Measurements from ENCODE around the gene MTCH1. TPM values are rescaled to one million over a fixed set of nuclear protein-coding genes. Genes with fewer than 3 reads are reported as not detected.

The MTCH1 gene
- total RNA-seq, 1 donor from 2014 or later: 180 TPM

DNA sequence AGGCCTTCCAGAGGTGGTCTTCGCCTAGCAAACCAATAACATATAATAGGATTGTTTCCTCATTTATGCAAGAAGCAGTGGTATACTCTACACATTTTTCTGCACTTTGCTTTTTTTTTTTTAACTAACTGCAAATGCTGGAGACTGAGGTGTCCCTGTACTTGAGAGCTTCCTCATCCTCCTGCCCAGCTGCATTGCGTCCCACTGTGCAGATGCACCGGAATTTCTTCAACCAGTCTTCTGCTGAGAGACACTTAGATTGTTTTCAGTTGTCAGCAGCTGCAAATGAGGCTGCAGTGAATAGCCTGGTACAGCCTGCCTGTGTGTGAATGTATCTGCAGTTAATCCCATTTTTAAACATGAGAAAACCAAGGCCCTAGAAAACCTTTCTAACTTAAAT is 31.0 kb upstream of the MTCH1 start:
- Mint-ChIP-seq H3K9me3 (ENCODE audit: unreplicated experiment) (no peaks in the 10 kb centered on the region), H3K36me3 (ENCODE audit: unreplicated experiment) (no peaks in the 10 kb centered on the region), H3K27me3 (ENCODE audit: unreplicated experiment) (no peaks in the 10 kb centered on the region), H3K4me1 (ENCODE audit: unreplicated experiment) (peaks cover 13% of the 10 kb centered on the region), H3K27ac (ENCODE audit: unreplicated experiment) (no peak overlapping the region), H3K4me3 (ENCODE audit: unreplicated experiment) (no peak overlapping the region)
- TF ChIP-seq, protein P1, sequence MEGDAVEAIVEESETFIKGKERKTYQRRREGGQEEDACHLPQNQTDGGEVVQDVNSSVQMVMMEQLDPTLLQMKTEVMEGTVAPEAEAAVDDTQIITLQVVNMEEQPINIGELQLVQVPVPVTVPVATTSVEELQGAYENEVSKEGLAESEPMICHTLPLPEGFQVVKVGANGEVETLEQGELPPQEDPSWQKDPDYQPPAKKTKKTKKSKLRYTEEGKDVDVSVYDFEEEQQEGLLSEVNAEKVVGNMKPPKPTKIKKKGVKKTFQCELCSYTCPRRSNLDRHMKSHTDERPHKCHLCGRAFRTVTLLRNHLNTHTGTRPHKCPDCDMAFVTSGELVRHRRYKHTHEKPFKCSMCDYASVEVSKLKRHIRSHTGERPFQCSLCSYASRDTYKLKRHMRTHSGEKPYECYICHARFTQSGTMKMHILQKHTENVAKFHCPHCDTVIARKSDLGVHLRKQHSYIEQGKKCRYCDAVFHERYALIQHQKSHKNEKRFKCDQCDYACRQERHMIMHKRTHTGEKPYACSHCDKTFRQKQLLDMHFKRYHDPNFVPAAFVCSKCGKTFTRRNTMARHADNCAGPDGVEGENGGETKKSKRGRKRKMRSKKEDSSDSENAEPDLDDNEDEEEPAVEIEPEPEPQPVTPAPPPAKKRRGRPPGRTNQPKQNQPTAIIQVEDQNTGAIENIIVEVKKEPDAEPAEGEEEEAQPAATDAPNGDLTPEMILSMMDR (IDR thresholded peaks at IDR 0.05): no peak
- no peak for DNase-seq (ENCODE audit: extremely low spot score, unreplicated experiment)

- H3K27ac Mint-ChIP-seq (ENCODE audit: unreplicated experiment): no peak overlapping the region
- H3K4me1 Mint-ChIP-seq (ENCODE audit: unreplicated experiment): peaks cover 13% of the 10 kb centered on the region
- no peak overlapping the region for H3K4me3 Mint-ChIP-seq (ENCODE audit: unreplicated experiment)
- TF ChIP-seq, protein P1 (IDR thresholded peaks at IDR 0.05): no peak
- DNase-seq (ENCODE audit: extremely low spot score, unreplicated experiment): no peak
- no peaks in the 10 kb centered on the region for H3K27me3 Mint-ChIP-seq (ENCODE audit: unreplicated experiment)
- no peaks in the 10 kb centered on the region for H3K9me3 Mint-ChIP-seq (ENCODE audit: unreplicated experiment)
- H3K36me3 Mint-ChIP-seq (ENCODE audit: unreplicated experiment): no peaks in the 10 kb centered on the region
Measured at GRCh38 chr6:37015532-37015931, 29.5 kb upstream of the MTCH1 start.

- TF ChIP-seq, protein P1 (IDR thresholded peaks at IDR 0.05): no peak
- peaks cover 13% of the 10 kb centered on the region for H3K4me1 Mint-ChIP-seq (ENCODE audit: unreplicated experiment)
- DNase-seq (ENCODE audit: extremely low spot score, unreplicated experiment): no peak
- no peak overlapping the region for H3K4me3 Mint-ChIP-seq (ENCODE audit: unreplicated experiment)
- H3K27me3 Mint-ChIP-seq (ENCODE audit: unreplicated experiment): no peaks in the 10 kb centered on the region
- no peak overlapping the region for H3K27ac Mint-ChIP-seq (ENCODE audit: unreplicated experiment)
- no peaks in the 10 kb centered on the region for H3K36me3 Mint-ChIP-seq (ENCODE audit: unreplicated experiment)
- no peaks in the 10 kb centered on the region for H3K9me3 Mint-ChIP-seq (ENCODE audit: unreplicated experiment)
Measured at GRCh38 chr6:37014667-37015066, 28.7 kb upstream of the MTCH1 start.

- no peaks in the 10 kb centered on the region for H3K9me3 Mint-ChIP-seq (ENCODE audit: unreplicated experiment)
- no peak overlapping the region for H3K27ac Mint-ChIP-seq (ENCODE audit: unreplicated experiment)
- no peak overlapping the region for H3K4me3 Mint-ChIP-seq (ENCODE audit: unreplicated experiment)
- no peak for DNase-seq (ENCODE audit: extremely low spot score, unreplicated experiment)
- H3K4me1 Mint-ChIP-seq (ENCODE audit: unreplicated experiment): peaks cover 9% of the 10 kb centered on the region
- no peaks in the 10 kb centered on the region for H3K36me3 Mint-ChIP-seq (ENCODE audit: unreplicated experiment)
- no peaks in the 10 kb centered on the region for H3K27me3 Mint-ChIP-seq (ENCODE audit: unreplicated experiment)
- TF ChIP-seq, protein P1 (IDR thresholded peaks at IDR 0.05): no peak
Measured at GRCh38 chr6:37013516-37014491, 27.8 kb upstream of the MTCH1 start.

DNA sequence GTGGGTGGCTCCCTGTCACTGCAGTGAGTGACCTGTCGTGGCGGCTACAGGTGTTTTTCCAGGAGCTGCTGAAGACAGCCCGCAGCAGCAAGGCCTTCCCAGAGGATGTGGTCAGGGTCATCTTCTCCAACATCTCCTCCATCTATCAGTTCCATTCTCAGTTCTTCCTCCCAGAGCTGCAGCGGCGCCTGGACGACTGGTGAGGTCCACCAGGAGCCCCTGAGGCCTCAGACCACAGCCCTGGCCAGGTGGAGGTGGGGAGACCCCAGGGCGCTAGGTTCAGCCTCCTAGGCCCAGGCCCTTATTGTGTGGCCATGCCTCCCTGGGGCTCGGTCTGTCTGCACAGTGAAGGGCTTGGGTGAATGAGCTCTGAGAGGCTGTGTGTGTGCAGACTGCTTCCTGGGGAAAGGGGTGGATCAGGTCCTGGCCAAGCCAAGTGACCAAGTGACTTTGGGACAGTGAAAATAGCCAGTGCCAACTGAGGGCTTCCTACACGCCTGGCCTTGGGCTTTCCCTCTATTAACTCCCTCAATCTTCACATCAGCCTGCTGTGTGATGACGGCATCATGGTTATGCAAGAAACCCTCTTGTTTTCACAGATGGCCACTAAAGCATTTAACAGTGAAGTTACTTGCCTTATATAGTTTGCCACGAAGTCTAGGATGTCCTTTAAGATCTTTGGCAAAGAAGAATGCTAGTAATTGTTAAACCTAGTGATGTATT is 25.8 kb upstream of the MTCH1 start:
- DNase-seq (ENCODE audit: extremely low spot score, unreplicated experiment): no peak
- no peaks in the 10 kb centered on the region for H3K9me3 Mint-ChIP-seq (ENCODE audit: unreplicated experiment)

More for the DNA sequence above, 25.8 kb upstream of the MTCH1 start:
- Mint-ChIP-seq H3K4me3 (ENCODE audit: unreplicated experiment) (no peak overlapping the region), H3K4me1 (ENCODE audit: unreplicated experiment) (no peaks in the 10 kb centered on the region), H3K27ac (ENCODE audit: unreplicated experiment) (no peak overlapping the region), H3K36me3 (ENCODE audit: unreplicated experiment) (no peaks in the 10 kb centered on the region), H3K27me3 (ENCODE audit: unreplicated experiment) (no peaks in the 10 kb centered on the region)
- TF ChIP-seq, protein P1 (IDR thresholded peaks at IDR 0.05): no peak

Data from osteocyte (in vitro differentiated cells).